ENCODE results near the gene CHD8. TPM values are rescaled to one million over a fixed set of nuclear protein-coding genes. Genes with fewer than 3 reads are reported as not detected.

Gene CHD8
- total and polyA plus RNA-seq, 2 of the 13 experiments (the other 11 are each of a cell fraction or from before 2014, with no cell fraction given), result 35.1 to 79.6 TPM

GRCh38 chr14:21382886-21383847 lies 72.8 kb downstream of the CHD8 start:
- intact Hi-C loops (cut with micrococcal nuclease; ENCODE audit: unreplicated experiment), result loop anchor here (10.0 kb wide), 1 partner anchor 172 kb away; no protein-coding TSS in a partner anchor
- peaks cover 5 to 27% of the 10 kb centered on the region in 2 experiments; a peak in 4 of 5 replicates for H3K36me3 ChIP-seq (replicated peaks in 1 of 2; ENCODE audit: control insufficient read depth in 1 of 2, insufficient read depth in 2 of 2, low read length in 2 of 2)
- peak overlapping the region; percentile 92 for H3K27ac ChIP-seq (ENCODE audit: extremely low read length, insufficient read depth, low read length)
- peak overlapping the region; percentile 74 to 97 (median 90) for H3K4me3 ChIP-seq (replicated peaks in 1 of 3; ENCODE audit: insufficient read depth in 1 of 3, low read depth in 2 of 3, low read length in 3 of 3)
- peak; percentile 43 for DNase-seq (ENCODE audit: low spot score)
- H3K27me3 ChIP-seq (ENCODE audit: control insufficient read depth in 1 of 2, insufficient read depth in 2 of 2, low read length in 2 of 2), result no peaks in the 10 kb centered on the region; a peak in 1 of 5 replicates
- H4K20me1 ChIP-seq (ENCODE audit: insufficient read depth, low read length), result peaks cover 8% of the 10 kb centered on the region; the same call in 1 of the 2 replicates
- peak overlapping the region; percentile 78 for H3K4me2 ChIP-seq (ENCODE audit: low read depth, low read length)
- WGBS (ENCODE audit: low lambda C conversion rate), result under 1% methylated on average over 39 of the region's 39 CpGs
- H2AFZ ChIP-seq (ENCODE audit: low read length), result peak overlapping the region; percentile 77
- ChIA-PET CTCF (ENCODE audit: low intra/inter-chr PET ratio, low total read pairs) (no interaction called here), POLR2A (interaction anchor here (0.5 to 1.3 kb wide), 3 partner anchors 74 to 108 kb away, joined by 3 to 5 read pairs (median 3); partner anchors contain the start of genes RAB2B and TOX4)
- H3K4me1 ChIP-seq (ENCODE audit: insufficient read depth, low read length), result peaks cover 44% of the 10 kb centered on the region
- peaks cover 57% of the 10 kb centered on the region for H3K79me2 ChIP-seq (ENCODE audit: insufficient read depth, low read length)
- H3K9me3 ChIP-seq (ENCODE audit: low read length), result no peaks in the 10 kb centered on the region
- peak overlapping the region; percentile 92 for H3K9ac ChIP-seq (ENCODE audit: insufficient read depth, low read depth, low read length)
- BruUV-seq (replicated peaks), result TSS peak; percentile 74
- peak; percentile 64 for ATAC-seq
- FAIRE-seq, result no peak
- in situ Hi-C loops (cut with HindIII; ENCODE audit: extremely low pct_ligation_motif_present, low pct_unique_long_range_greater_than_20kb), result no loop called here
- TF ChIP-seq HOXD1 (CRISPR knock-in tag; IDR thresholded peaks at IDR 0.05) (peak; percentile 9), AFF4 (CRISPR knock-in tag; IDR thresholded peaks at IDR 0.05) (peak; percentile 17; the same call in 1 of the 2 replicates), ZNF383 (CRISPR knock-in tag; IDR thresholded peaks at IDR 0.05; ENCODE audit: borderline replicate concordance) (0 out of 2 replicates have a peak, but pooled peaks have one; percentile 93), ZNF20 (CRISPR knock-in tag; IDR thresholded peaks at IDR 0.05) (no peak), FOXA1 (IDR thresholded peaks at IDR 0.05) (no peak), FOXA1 (CRISPR knock-in tag; IDR thresholded peaks at IDR 0.05) (no peak), AGO1 (IDR thresholded peaks at IDR 0.05; ENCODE audit: low read depth, low read length, poor library complexity, severe bottlenecking) (no peak), HNRNPL (IDR thresholded peaks at IDR 0.05; ENCODE audit: low read depth, low read length) (0 out of 2 replicates have a peak, but pooled peaks have one; percentile 34), ZNF724P (CRISPR knock-in tag; IDR thresholded peaks at IDR 0.05; ENCODE audit: borderline replicate concordance) (no peak), TBX3 (IDR thresholded peaks at IDR 0.05; ENCODE audit: borderline replicate concordance) (no peak)
- TF ChIP-seq, protein P1, sequence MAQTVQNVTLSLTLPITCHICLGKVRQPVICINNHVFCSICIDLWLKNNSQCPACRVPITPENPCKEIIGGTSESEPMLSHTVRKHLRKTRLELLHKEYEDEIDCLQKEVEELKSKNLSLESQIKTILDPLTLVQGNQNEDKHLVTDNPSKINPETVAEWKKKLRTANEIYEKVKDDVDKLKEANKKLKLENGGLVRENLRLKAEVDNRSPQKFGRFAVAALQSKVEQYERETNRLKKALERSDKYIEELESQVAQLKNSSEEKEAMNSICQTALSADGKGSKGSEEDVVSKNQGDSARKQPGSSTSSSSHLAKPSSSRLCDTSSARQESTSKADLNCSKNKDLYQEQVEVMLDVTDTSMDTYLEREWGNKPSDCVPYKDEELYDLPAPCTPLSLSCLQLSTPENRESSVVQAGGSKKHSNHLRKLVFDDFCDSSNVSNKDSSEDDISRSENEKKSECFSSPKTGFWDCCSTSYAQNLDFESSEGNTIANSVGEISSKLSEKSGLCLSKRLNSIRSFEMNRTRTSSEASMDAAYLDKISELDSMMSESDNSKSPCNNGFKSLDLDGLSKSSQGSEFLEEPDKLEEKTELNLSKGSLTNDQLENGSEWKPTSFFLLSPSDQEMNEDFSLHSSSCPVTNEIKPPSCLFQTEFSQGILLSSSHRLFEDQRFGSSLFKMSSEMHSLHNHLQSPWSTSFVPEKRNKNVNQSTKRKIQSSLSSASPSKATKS (CRISPR knock-in tag; IDR thresholded peaks at IDR 0.05), result peak; percentile 92; the same call in 1 of the 2 replicates
- TF ChIP-seq, protein P2, sequence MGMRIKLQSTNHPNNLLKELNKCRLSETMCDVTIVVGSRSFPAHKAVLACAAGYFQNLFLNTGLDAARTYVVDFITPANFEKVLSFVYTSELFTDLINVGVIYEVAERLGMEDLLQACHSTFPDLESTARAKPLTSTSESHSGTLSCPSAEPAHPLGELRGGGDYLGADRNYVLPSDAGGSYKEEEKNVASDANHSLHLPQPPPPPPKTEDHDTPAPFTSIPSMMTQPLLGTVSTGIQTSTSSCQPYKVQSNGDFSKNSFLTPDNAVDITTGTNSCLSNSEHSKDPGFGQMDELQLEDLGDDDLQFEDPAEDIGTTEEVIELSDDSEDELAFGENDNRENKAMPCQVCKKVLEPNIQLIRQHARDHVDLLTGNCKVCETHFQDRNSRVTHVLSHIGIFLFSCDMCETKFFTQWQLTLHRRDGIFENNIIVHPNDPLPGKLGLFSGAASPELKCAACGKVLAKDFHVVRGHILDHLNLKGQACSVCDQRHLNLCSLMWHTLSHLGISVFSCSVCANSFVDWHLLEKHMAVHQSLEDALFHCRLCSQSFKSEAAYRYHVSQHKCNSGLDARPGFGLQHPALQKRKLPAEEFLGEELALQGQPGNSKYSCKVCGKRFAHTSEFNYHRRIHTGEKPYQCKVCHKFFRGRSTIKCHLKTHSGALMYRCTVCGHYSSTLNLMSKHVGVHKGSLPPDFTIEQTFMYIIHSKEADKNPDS (CRISPR knock-in tag; IDR thresholded peaks at IDR 0.05), result no peak
